Gastrocnemius medialis (tissue), 4 donors: ENCODE data around the gene TMPRSS2. TPM values are rescaled to one million over a fixed set of nuclear protein-coding genes. Genes with fewer than 3 reads are reported as not detected.

Experiments
- ATAC-seq, 2 donors: fragments of 150-250 bp; one replicate each; pipeline ENCODE4 v1.9.1; 2016
- DNase-seq, 2 donors: peaks; one replicate each; pipeline ENCODE4 v3.0.0-alpha.2; 2019
- H3K27ac ChIP-seq, 4 donors: fragments of 200-600 bp; sonication (generic); 1 replicate in 1 of 4; 2 replicates in 3 of 4; pipeline ENCODE4 v1.5.1; 2016 to 2018; ENCODE audit warnings: mild to moderate bottlenecking in 2 of 4, moderate library complexity in 1 of 4
- H3K27me3 ChIP-seq, 3 donors: fragments of 200-600 bp; sonication (generic) in 2 of 3; 1 replicate in 1 of 3; 2 replicates in 2 of 3; pipeline versions ENCODE4 v1.5.1 to v1.6.0; 2016 to 2019; ENCODE audit warnings: mild to moderate bottlenecking in 1 of 3, moderate library complexity in 1 of 3
- H3K36me3 ChIP-seq, 2 donors: fragments of 200-600 bp; sonication (generic) in 1 of 2; one replicate each; pipeline ENCODE4 v1.5.1; 2017 to 2018
- H3K4me1 ChIP-seq, 2 donors: fragments of 200-600 bp; sonication (generic) in 1 of 2; one replicate each; pipeline ENCODE4 v1.5.1; 2016 to 2017; ENCODE audit warnings: mild to moderate bottlenecking in 2 of 2
- H3K4me3 ChIP-seq, 4 donors: fragments of 200-600 bp; sonication (generic) in 3 of 4; 1 replicate in 1 of 4; 2 replicates in 3 of 4; pipeline ENCODE4 v1.5.1; 2016 to 2019; ENCODE audit warnings: mild to moderate bottlenecking in 2 of 4
- H3K9me3 ChIP-seq, 3 donors: fragments of 200-600 bp; sonication (generic) in 2 of 3; 1 replicate in 1 of 3; 2 replicates in 2 of 3; pipeline ENCODE4 v1.5.1; 2016 to 2019
- POLR2A ChIP-seq, 2 donors: fragments of 450-650 bp; IDR thresholded peaks; one replicate each; pipeline ENCODE4 v1.6.1; 2017; ENCODE audit warnings: antibody characterized with exemption in 2 of 2, mild to moderate bottlenecking in 2 of 2, moderate library complexity in 2 of 2
- in situ Hi-C, 4 donors: fragments of 200-750 bp; cut with MboI; loops; one replicate each; pipeline versions ENCODE4 v1.15.0 to v1.8.0; 2017; ENCODE audit warnings: low sequenced_read_pairs in 4 of 4
- intact Hi-C: fragments of 100-400 bp; cut with DNase I; formaldehyde crosslinking; loops from one replicate; pipeline ENCODE4 v1.15.1; 2023; ENCODE audit warnings: low total_unique reads
- total RNA-seq, 4 donors: library from RNA; depleted of rRNA; stranded (reverse); fragments of >200 nt; gene quantifications; one replicate each; pipeline versions ENCODE4 v1.1.0 to v1.2.3, GENCODE V29; 2016
- TF ChIP-seq, protein P1 (sequence below), 5 experiments: fragments of 450-650 bp in 3 of 5; fragments of 200-600 bp in 2 of 5; sonication (generic) in 2 of 5; IDR thresholded peaks in 4 of 5; conservative IDR thresholded peaks in 1 of 5; 1 replicate in 4 of 5; 2 replicates in 1 of 5; pipeline ENCODE4 v1.5.1; 2016 to 2019; ENCODE audit warnings: antibody characterized with exemption in 5 of 5, mild to moderate bottlenecking in 3 of 5, moderate library complexity in 3 of 5

Gene TMPRSS2
- total RNA-seq, 4 donors from 2014 or later = 0.09 to 1.2 TPM; not detected in 2

DNA sequence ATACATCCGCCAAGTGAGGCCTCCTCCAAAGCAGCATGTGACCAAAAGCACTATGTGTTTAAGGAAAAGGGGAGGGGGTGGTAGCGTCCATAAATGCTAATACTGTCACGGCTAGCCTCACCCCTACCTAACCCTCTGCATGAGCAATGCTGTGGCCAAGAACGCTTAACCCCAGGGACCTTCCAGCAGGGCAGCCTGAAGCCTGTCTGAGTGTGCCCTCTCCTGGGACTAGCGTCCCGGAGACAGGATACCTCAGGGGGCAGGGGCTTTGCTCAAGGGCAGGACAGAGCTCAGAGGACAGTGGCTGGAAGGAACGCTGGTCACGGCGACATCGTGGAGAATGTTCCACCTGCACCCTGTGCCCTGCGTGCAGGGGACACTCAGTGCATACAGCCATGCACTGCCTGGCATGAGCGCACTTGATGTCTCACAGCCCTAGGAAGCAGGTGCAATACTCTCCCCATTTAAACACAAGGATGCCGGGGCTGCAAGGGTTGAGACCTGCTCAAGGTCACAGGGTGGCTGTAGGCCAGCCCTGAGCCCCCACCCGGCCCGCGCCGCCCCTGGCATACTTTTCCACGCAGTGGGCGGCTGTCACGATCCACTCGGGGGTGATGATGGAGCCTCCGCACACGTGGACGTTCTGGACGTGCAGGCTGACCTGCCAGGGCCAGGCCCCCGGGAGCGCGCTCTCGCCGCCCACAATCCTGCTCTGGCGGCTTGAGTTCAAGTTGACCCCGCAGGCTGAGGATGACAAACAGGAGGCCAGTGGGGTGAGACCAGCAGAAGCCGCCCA is 35.0 kb downstream of the TMPRSS2 start:
- TF ChIP-seq, protein P1, sequence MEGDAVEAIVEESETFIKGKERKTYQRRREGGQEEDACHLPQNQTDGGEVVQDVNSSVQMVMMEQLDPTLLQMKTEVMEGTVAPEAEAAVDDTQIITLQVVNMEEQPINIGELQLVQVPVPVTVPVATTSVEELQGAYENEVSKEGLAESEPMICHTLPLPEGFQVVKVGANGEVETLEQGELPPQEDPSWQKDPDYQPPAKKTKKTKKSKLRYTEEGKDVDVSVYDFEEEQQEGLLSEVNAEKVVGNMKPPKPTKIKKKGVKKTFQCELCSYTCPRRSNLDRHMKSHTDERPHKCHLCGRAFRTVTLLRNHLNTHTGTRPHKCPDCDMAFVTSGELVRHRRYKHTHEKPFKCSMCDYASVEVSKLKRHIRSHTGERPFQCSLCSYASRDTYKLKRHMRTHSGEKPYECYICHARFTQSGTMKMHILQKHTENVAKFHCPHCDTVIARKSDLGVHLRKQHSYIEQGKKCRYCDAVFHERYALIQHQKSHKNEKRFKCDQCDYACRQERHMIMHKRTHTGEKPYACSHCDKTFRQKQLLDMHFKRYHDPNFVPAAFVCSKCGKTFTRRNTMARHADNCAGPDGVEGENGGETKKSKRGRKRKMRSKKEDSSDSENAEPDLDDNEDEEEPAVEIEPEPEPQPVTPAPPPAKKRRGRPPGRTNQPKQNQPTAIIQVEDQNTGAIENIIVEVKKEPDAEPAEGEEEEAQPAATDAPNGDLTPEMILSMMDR (IDR thresholded peaks at IDR 0.05 in 4 of 5, conservative IDR thresholded peaks at IDR 0.05 in 1 of 5) = no peak
- TF ChIP-seq POLR2A (IDR thresholded peaks at IDR 0.05) = no peak
- H3K27ac ChIP-seq = no peak overlapping the region
- H3K4me3 ChIP-seq = no peak overlapping the region
- H3K27me3 ChIP-seq = peaks cover 0 to 19% (median 13%) of the 10 kb centered on the region in 3 donors
- H3K4me1 ChIP-seq = no peaks in the 10 kb centered on the region
- DNase-seq (no peak), ATAC-seq (no peak)
- in situ Hi-C loops (loop anchor here in 3 of 4 donors (25.0 kb wide), 2 partner anchors 161 to 361 kb away; partner anchors contain the start of gene FAM3B (in 1 of the 3)), intact Hi-C loops (no loop called here)
- no peaks in the 10 kb centered on the region for H3K9me3 ChIP-seq
- no peaks in the 10 kb centered on the region for H3K36me3 ChIP-seq

DNA sequence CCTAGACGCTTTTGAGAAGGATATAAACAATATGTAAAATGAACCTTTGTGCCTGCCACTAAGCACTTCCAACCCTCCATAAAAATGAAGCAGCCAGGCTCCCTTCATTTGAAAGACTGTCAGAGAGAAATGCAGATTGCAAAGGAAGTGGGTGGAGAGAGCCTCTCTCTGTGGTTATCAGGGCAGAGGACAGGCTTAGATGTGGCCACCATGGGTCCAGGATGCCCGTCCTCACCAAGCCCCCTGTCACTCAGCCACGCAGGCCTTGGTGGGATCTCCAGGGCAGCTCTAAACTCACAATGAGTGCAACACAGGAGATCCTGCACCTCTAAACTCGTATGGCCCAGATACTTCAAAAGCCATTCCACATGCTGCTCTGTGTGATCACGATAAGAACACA is 37.9 kb downstream of the TMPRSS2 start:
- TF ChIP-seq, protein P1 (IDR thresholded peaks at IDR 0.05 in 4 of 5, conservative IDR thresholded peaks at IDR 0.05 in 1 of 5) = no peak
- no peak for TF ChIP-seq POLR2A (IDR thresholded peaks at IDR 0.05)
- in situ Hi-C loops (loop anchor here in 3 of 4 donors (25.0 kb wide), 2 partner anchors 158 to 358 kb away; partner anchors contain the start of gene FAM3B (in 1 of the 3)), intact Hi-C loops (no loop called here)
- Histone ChIP-seq H3K4me1 (no peaks in the 10 kb centered on the region), H3K27ac (no peak overlapping the region), H3K9me3 (no peaks in the 10 kb centered on the region), H3K4me3 (no peak overlapping the region), H3K27me3 (peaks cover 0 to 19% (median 11%) of the 10 kb centered on the region in 3 donors), H3K36me3 (no peaks in the 10 kb centered on the region)
- DNase-seq (no peak), ATAC-seq (no peak)

DNA sequence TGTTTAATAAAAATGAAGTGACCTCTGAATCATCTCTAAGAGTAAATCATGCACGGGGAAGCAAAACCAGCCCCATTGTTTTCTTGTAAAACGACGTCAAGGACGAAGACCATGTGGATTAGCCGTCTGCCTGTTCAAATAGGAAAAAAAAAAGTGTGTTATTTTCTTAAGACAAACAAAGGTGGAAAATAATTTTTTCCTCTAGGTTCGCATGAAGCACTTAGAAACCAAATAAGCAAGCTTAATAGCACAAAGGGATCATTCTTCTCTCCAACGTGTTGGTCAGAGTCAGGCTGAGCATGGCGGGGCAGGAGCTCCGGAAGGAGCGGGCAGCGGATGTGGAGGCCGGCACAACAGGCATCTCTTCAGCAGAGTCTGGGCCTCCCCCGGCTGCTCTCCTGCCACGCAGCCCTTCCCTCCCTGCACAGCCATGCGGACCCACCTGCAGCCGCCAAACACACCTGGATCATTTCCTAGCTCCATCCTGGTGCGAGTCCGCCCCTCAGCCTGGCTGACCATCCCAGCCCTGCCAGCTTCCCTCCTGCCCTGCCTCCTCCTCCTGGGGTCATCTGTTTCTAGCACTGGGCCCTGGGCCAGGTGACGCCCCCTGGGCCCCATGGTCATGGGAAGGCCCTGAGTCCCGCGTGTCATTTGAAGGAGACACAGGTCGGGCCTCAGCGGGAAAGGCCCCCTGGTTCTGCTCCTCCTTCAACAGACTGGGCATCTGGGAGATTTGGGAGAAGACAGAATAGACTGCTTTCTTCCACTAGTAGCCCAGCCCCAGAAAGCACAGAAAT is 41.7 kb downstream of the TMPRSS2 start:
- Histone ChIP-seq H3K27me3 (peaks cover 0 to 15% (median 0%) of the 10 kb centered on the region in 3 donors), H3K36me3 (no peaks in the 10 kb centered on the region), H3K4me3 (no peak overlapping the region), H3K27ac (no peak overlapping the region), H3K9me3 (no peaks in the 10 kb centered on the region), H3K4me1 (no peaks in the 10 kb centered on the region)
- ATAC-seq = no peak
- TF ChIP-seq POLR2A (IDR thresholded peaks at IDR 0.05) = no peak
- TF ChIP-seq, protein P1 (IDR thresholded peaks at IDR 0.05 in 4 of 5, conservative IDR thresholded peaks at IDR 0.05 in 1 of 5) = no peak
- no peak for DNase-seq
- intact Hi-C loops (no loop called here), in situ Hi-C loops (loop anchor here in 3 of 4 donors (25.0 kb wide), 2 partner anchors 154 to 354 kb away; partner anchors contain the start of gene FAM3B (in 1 of the 3))

DNA sequence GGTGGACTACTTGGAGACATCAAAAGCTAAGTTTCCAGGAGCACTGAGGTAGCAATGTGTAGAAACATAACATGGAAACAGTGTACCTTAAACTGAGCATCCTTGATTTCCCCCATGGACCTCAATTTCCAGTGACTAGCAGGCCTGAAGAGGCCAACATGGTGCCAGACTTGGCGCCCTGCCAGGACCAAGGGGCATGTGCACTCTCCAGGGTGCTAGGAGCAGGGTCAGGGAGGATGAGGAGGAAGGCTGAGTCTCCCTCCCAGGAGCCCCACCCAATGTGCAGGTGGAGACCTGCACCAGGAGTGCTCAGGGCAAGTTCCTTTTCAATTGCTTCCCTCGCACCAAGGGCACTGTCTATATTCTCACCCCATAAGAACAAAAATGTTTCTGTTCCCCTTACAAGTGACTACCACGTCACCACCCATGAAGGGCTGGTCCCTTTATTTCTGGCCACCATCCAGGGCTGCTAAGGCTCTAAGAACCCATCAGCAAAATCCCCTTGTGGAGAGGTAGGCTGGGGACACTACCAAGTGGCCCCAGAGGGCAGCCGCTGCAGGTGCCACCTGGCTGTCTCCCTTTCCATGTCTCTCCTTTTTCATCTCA is 42.7 kb downstream of the TMPRSS2 start:
- in situ Hi-C loops = loop anchor here in 3 of 4 donors (25.0 kb wide), 2 partner anchors 153 to 353 kb away; partner anchors contain the start of gene FAM3B (in 1 of the 3)
- intact Hi-C loops = no loop called here
- Histone ChIP-seq H3K4me1 (no peaks in the 10 kb centered on the region), H3K4me3 (no peak overlapping the region), H3K27ac (no peak overlapping the region), H3K36me3 (no peaks in the 10 kb centered on the region), H3K9me3 (no peaks in the 10 kb centered on the region), H3K27me3 (peaks cover 0 to 13% (median 0%) of the 10 kb centered on the region in 3 donors)
- TF ChIP-seq POLR2A (IDR thresholded peaks at IDR 0.05) = no peak
- TF ChIP-seq, protein P1 (IDR thresholded peaks at IDR 0.05 in 4 of 5, conservative IDR thresholded peaks at IDR 0.05 in 1 of 5) = no peak
- no peak for ATAC-seq
- no peak for DNase-seq
